HepG2 (cell line): Measurements from ENCODE around the gene ARMH1. TPM values are rescaled to one million over a fixed set of nuclear protein-coding genes. Genes with fewer than 3 reads are reported as not detected.

Experiments used
- AHDC1 ChIP-seq: sonication (generic); formaldehyde crosslinking; IDR thresholded peaks from 2 replicates; pipeline ENCODE4 v1.5.1; 2020; ENCODE audit warnings: mild to moderate bottlenecking, missing genetic modification reagents, borderline replicate concordance
- ATF7 ChIP-seq, 2 experiments: fragments of 450-650 bp in 1 of 2; sonication (generic) in 1 of 2; formaldehyde crosslinking in 1 of 2; IDR thresholded peaks; 2 replicates each; pipeline versions ENCODE4 v1.4.0 to v1.6.1; 2016 to 2020; ENCODE audit warnings: antibody characterized with exemption in 1 of 2, mild to moderate bottlenecking in 1 of 2, missing genetic modification reagents in 1 of 2
- CAMTA2 ChIP-seq: sonication (generic); formaldehyde crosslinking; IDR thresholded peaks from 2 replicates; pipeline ENCODE4 v1.4.0; 2020; ENCODE audit warnings: mild to moderate bottlenecking, missing genetic modification reagents, borderline replicate concordance
- CSRNP1 ChIP-seq: sonication (generic); formaldehyde crosslinking; IDR thresholded peaks from 2 replicates; pipeline ENCODE4 v1.8.1; 2023; ENCODE audit warnings: mild to moderate bottlenecking, missing genetic modification reagents
- ERF ChIP-seq: IDR thresholded peaks from 2 replicates; pipeline ENCODE4 v1.6.1; 2018; ENCODE audit warnings: missing biosample characterization, missing genetic modification reagents
- FIP1L1 ChIP-seq: fragments of 200-400 bp; formaldehyde crosslinking; IDR thresholded peaks from 2 replicates; pipeline ENCODE4 v1.6.1; 2018; ENCODE audit warnings: low read depth, mild to moderate bottlenecking, low read length, moderate library complexity, borderline replicate concordance; ENCODE audit not compliant: insufficient read depth
- GABPA ChIP-seq, 2 experiments: IDR thresholded peaks; 2 replicates each; pipeline ENCODE4 v1.6.1; 2011 to 2016; ENCODE audit warnings: low read depth in 2 of 2, low read length in 1 of 2, missing biosample characterization in 1 of 2, missing genetic modification characterization in 1 of 2
- KDM6A ChIP-seq: IDR thresholded peaks from 2 replicates; pipeline ENCODE4 v1.6.1; 2016; ENCODE audit warnings: low read depth
- LRRFIP1 ChIP-seq: sonication (generic); formaldehyde crosslinking; conservative IDR thresholded peaks from 2 replicates; pipeline ENCODE4 v1.4.0; 2020; ENCODE audit warnings: missing genetic modification reagents
- MATR3 ChIP-seq: sonication (generic); formaldehyde crosslinking; IDR thresholded peaks from 2 replicates; pipeline ENCODE4 v1.4.0; 2020; ENCODE audit warnings: missing genetic modification reagents
- ZFP36 ChIP-seq: fragments of 150-350 bp; IDR thresholded peaks from 2 replicates; pipeline ENCODE4 v1.6.1; 2018; ENCODE audit warnings: borderline replicate concordance, low read length, low read depth; ENCODE audit not compliant: partially characterized antibody
- ZFP41 ChIP-seq: sonication (generic); formaldehyde crosslinking; IDR thresholded peaks from 2 replicates; pipeline ENCODE4 v1.4.0; 2020; ENCODE audit warnings: mild to moderate bottlenecking, missing genetic modification reagents, borderline replicate concordance
- ZMYM2 ChIP-seq: sonication (generic); formaldehyde crosslinking; IDR thresholded peaks from 2 replicates; pipeline ENCODE4 v1.8.0; 2022; ENCODE audit warnings: mild to moderate bottlenecking, missing genetic modification reagents
- ZNF496 ChIP-seq: sonication (generic); formaldehyde crosslinking; IDR thresholded peaks from 2 replicates; pipeline ENCODE4 v1.8.1; 2023; ENCODE audit warnings: mild to moderate bottlenecking, moderate library complexity, missing genetic modification reagents; ENCODE audit not compliant: insufficient replicate concordance
- ZNF781 ChIP-seq: sonication (generic); formaldehyde crosslinking; IDR thresholded peaks from 2 replicates; pipeline ENCODE4 v1.5.1; 2020; ENCODE audit warnings: borderline replicate concordance, mild to moderate bottlenecking, missing genetic modification reagents; ENCODE audit errors: not compliant biosample characterization
- ZSCAN29 ChIP-seq: sonication (generic); formaldehyde crosslinking; conservative IDR thresholded peaks from 2 replicates; pipeline ENCODE4 v1.4.0; 2020; ENCODE audit warnings: mild to moderate bottlenecking, missing genetic modification reagents
- polyA plus RNA-seq, 8 experiments: library from polyadenylated mRNA; depleted of rRNA in 3 of 8; stranded (reverse) in 7 of 8; unstranded in 1 of 8; fragments of >200 nt; fragmentation: Illumina TruSeq in 4 of 8; extraction: Trizol in 4 of 8; gene quantifications; 2 replicates each; pipeline versions ENCODE4 v1.2.1 to v1.2.3, GENCODE V29; 2011 to 2016; ENCODE audit warnings: low read depth in 4 of 8, missing spikeins in 1 of 8, mixed read lengths in 1 of 8; ENCODE audit not compliant: insufficient read depth in 1 of 8
- total RNA-seq, 5 experiments: library from RNA; depleted of rRNA; stranded (reverse); fragments of >200 nt; fragmentation: Illumina TruSeq; extraction: Trizol; gene quantifications; 2 replicates each; pipeline ENCODE4 v1.2.3, GENCODE V29; 2016; ENCODE audit warnings: low read depth in 1 of 5
- TF ChIP-seq, protein P1 (sequence below), 2 experiments: fragments of 450-650 bp in 1 of 2; sonication (generic) in 1 of 2; formaldehyde crosslinking; IDR thresholded peaks; 2 replicates each; pipeline versions ENCODE4 v1.5.0 to v1.8.0; 2020 to 2022; ENCODE audit warnings: mild to moderate bottlenecking in 1 of 2, missing genetic modification reagents in 1 of 2

Gene ARMH1
- total and polyA plus RNA-seq, 2 of the 13 experiments (the other 11 are each of a cell fraction or from before 2014, with no cell fraction given), result 0.69 TPM; not detected in 1

GRCh38 chr1:44677201-44677766 lies 2.8 kb downstream of the ARMH1 start (continued):
- TF ChIP-seq, protein P1, sequence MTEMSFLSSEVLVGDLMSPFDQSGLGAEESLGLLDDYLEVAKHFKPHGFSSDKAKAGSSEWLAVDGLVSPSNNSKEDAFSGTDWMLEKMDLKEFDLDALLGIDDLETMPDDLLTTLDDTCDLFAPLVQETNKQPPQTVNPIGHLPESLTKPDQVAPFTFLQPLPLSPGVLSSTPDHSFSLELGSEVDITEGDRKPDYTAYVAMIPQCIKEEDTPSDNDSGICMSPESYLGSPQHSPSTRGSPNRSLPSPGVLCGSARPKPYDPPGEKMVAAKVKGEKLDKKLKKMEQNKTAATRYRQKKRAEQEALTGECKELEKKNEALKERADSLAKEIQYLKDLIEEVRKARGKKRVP (CRISPR knock-in tag; IDR thresholded peaks at IDR 0.05), result 0 out of 4 replicates have a peak, but pooled peaks of 1 of the 2 experiments have one; percentile 28
- TF ChIP-seq KDM6A (no peak), AHDC1 (no peak), ZNF496 (CRISPR knock-in tag) (no peak), FIP1L1 (no peak), MATR3 (no peak), ZFP36 (no peak), ERF (CRISPR knock-in tag) (no peak), GABPA (IDR thresholded peaks at IDR 0.05; ENCODE audit: low read depth, low read length) (no peak), GABPA (CRISPR knock-in tag; IDR thresholded peaks at IDR 0.05; ENCODE audit: low read depth) (peak; percentile 38; the same call in 1 of the 2 replicates), ZSCAN29 (CRISPR knock-in tag) (no peak), ZMYM2 (CRISPR knock-in tag) (no peak), ZFP41 (CRISPR knock-in tag) (no peak), LRRFIP1 (CRISPR knock-in tag) (no peak), CAMTA2 (CRISPR knock-in tag) (no peak), ATF7 (IDR thresholded peaks at IDR 0.05) (no peak), ATF7 (CRISPR knock-in tag; IDR thresholded peaks at IDR 0.05) (no peak), CSRNP1 (CRISPR knock-in tag) (no peak), ZNF781 (no peak)
